ENCODE results near the gene SYNDIG1.

SYNDIG1 gene

GRCh38 chr20:24473435-24474223, 4.2 kb downstream of the SYNDIG1 start:
- DNase-seq: no peak

- DNase-seq: no peak
These were observed 8.6 kb downstream of the SYNDIG1 start for GRCh38 chr20:24477831-24478547.

- DNase-seq: no peak
These were observed 9.2 kb downstream of the SYNDIG1 start for GRCh38 chr20:24478584-24478983.

- DNase-seq: no peak
These were observed 9.7 kb downstream of the SYNDIG1 start for GRCh38 chr20:24479106-24479505.

- DNase-seq: no peak
These were observed 10.2 kb downstream of the SYNDIG1 start for GRCh38 chr20:24479595-24479994.

GRCh38 chr20:24480509-24480908, 11.1 kb downstream of the SYNDIG1 start:
- no peak for DNase-seq

- DNase-seq: no peak
These were observed 11.7 kb downstream of the SYNDIG1 start for GRCh38 chr20:24481173-24481572.

GRCh38 chr20:24483435-24484080, 14.1 kb downstream of the SYNDIG1 start:
- DNase-seq: no peak

GRCh38 chr20:24484081-24484450, 14.6 kb downstream of the SYNDIG1 start:
- no peak for DNase-seq

GRCh38 chr20:24485981-24486380, 16.6 kb downstream of the SYNDIG1 start:
- DNase-seq: no peak

- no peak for DNase-seq
These were observed 17.8 kb downstream of the SYNDIG1 start for GRCh38 chr20:24487240-24487639.

GRCh38 chr20:24487648-24488047, 18.2 kb downstream of the SYNDIG1 start:
- DNase-seq: no peak

- DNase-seq: no peak
These were observed 18.8 kb downstream of the SYNDIG1 start for GRCh38 chr20:24488064-24488799.

GRCh38 chr20:24488800-24489175, 19.4 kb downstream of the SYNDIG1 start:
- DNase-seq: no peak

- DNase-seq: no peak
These were observed 19.8 kb downstream of the SYNDIG1 start for GRCh38 chr20:24489193-24489592.

GRCh38 chr20:24489631-24490260, 20.3 kb downstream of the SYNDIG1 start:
- no peak for DNase-seq

GRCh38 chr20:24490598-24490997, 21.2 kb downstream of the SYNDIG1 start:
- no peak for DNase-seq

GRCh38 chr20:24491041-24491756, 21.8 kb downstream of the SYNDIG1 start:
- DNase-seq: no peak

GRCh38 chr20:24492031-24492607, 22.7 kb downstream of the SYNDIG1 start:
- DNase-seq: no peak

- DNase-seq: no peak
These were observed 23.3 kb downstream of the SYNDIG1 start for GRCh38 chr20:24492698-24493097.

- DNase-seq: no peak
These were observed 23.8 kb downstream of the SYNDIG1 start for GRCh38 chr20:24493181-24493580.
